ENCODE measurements around the gene ISG20.

GRCh38 chr15:88688394-88688933, 49.6 kb downstream of the ISG20 start:
- TF ChIP-seq MAX (IDR thresholded peaks at IDR 0.05): no peak
- no peak for TF ChIP-seq EP300 (IDR thresholded peaks at IDR 0.05; ENCODE audit: borderline replicate concordance)
- TF ChIP-seq TCF12 (IDR thresholded peaks at IDR 0.05; ENCODE audit: low read depth): no peak
- no peak for TF ChIP-seq EGR1 (IDR thresholded peaks at IDR 0.05)
- TF ChIP-seq CEBPB (IDR thresholded peaks at IDR 0.05): no peak
- TF ChIP-seq TAF1 (IDR thresholded peaks at IDR 0.05; ENCODE audit: low read depth): no peak
- no peak for TF ChIP-seq YY1 (IDR thresholded peaks at IDR 0.05; ENCODE audit: low read depth)
- no peak for TF ChIP-seq RAD21 (IDR thresholded peaks at IDR 0.05; ENCODE audit: low read depth)
- no peak for TF ChIP-seq NFIC (IDR thresholded peaks at IDR 0.05)
- no peak for TF ChIP-seq CREB1 (IDR thresholded peaks at IDR 0.05; ENCODE audit: low read depth)
- no peak for TF ChIP-seq TEAD4 (IDR thresholded peaks at IDR 0.05)
- no peak for TF ChIP-seq REST (IDR thresholded peaks at IDR 0.05; ENCODE audit: low read depth)

All from Ishikawa (cell line).